BE2C (cell line): ENCODE data around the gene CCDC183.
"Not testable (repeated sequence)": the region's sequence is repeated elsewhere in the genome, so short reads cannot be mapped to it uniquely, and the experiment has no call there.

Experiments
- DNase-seq: peaks from one replicate; pipeline ENCODE4 v3.0.0-alpha.2; 2020
- H3K27me3 ChIP-seq: fragments of 250-450 bp; sonication (Bioruptor Pico); 2 replicates; pipeline ENCODE4 v1.5.1; 2020; ENCODE audit warnings: mild to moderate bottlenecking
- H3K36me3 ChIP-seq: fragments of 250-450 bp; sonication (Bioruptor Pico); 2 replicates; pipeline ENCODE4 v1.5.1; 2020; ENCODE audit warnings: mild to moderate bottlenecking
- H3K4me1 ChIP-seq: fragments of 250-450 bp; sonication (Bioruptor Pico); 2 replicates; pipeline ENCODE4 v1.5.1; 2020
- H3K4me3 ChIP-seq: 2 replicates; pipeline ENCODE4 v1.5.1; 2011; ENCODE audit warnings: low read depth, low read length
- H3K9me3 ChIP-seq: fragments of 250-450 bp; sonication (Bioruptor Pico); 2 replicates; pipeline ENCODE4 v1.5.1; 2020
- TF ChIP-seq, protein P1 (sequence below): IDR thresholded peaks from 2 replicates; pipeline ENCODE4 v1.5.1; 2012; ENCODE audit warnings: mild to moderate bottlenecking, low read depth, low read length

Gene CCDC183

DNA sequence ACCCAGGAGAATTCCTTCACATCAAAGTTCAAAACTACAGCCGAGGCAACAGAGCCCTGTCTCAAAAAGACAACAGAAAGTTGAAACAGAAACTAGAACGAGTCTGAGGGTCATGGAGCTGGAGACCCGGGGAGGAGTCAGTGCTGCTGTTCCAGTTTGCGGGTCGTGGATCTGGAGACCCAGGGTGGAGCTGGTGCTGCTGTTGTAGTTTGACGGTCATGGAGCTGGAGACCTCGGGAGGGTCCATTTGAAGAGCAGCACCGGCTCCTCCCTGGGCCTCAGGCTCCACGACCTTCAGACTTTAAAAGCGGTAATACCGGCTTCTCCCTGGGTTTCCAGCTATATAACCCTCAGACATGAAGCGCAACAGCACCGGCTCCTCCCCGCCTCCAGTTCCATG, 18.8 kb upstream of the CCDC183 start:
- H3K4me3 ChIP-seq = no peak overlapping the region
- peaks cover 5% of the 10 kb centered on the region; the same call in 1 of the 2 replicates for H3K9me3 ChIP-seq
- no peaks in the 10 kb centered on the region for H3K4me1 ChIP-seq
- no peaks in the 10 kb centered on the region for H3K27me3 ChIP-seq
- TF ChIP-seq, protein P1, sequence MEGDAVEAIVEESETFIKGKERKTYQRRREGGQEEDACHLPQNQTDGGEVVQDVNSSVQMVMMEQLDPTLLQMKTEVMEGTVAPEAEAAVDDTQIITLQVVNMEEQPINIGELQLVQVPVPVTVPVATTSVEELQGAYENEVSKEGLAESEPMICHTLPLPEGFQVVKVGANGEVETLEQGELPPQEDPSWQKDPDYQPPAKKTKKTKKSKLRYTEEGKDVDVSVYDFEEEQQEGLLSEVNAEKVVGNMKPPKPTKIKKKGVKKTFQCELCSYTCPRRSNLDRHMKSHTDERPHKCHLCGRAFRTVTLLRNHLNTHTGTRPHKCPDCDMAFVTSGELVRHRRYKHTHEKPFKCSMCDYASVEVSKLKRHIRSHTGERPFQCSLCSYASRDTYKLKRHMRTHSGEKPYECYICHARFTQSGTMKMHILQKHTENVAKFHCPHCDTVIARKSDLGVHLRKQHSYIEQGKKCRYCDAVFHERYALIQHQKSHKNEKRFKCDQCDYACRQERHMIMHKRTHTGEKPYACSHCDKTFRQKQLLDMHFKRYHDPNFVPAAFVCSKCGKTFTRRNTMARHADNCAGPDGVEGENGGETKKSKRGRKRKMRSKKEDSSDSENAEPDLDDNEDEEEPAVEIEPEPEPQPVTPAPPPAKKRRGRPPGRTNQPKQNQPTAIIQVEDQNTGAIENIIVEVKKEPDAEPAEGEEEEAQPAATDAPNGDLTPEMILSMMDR = no peak
- no peak for DNase-seq
- no peaks in the 10 kb centered on the region for H3K36me3 ChIP-seq

DNA sequence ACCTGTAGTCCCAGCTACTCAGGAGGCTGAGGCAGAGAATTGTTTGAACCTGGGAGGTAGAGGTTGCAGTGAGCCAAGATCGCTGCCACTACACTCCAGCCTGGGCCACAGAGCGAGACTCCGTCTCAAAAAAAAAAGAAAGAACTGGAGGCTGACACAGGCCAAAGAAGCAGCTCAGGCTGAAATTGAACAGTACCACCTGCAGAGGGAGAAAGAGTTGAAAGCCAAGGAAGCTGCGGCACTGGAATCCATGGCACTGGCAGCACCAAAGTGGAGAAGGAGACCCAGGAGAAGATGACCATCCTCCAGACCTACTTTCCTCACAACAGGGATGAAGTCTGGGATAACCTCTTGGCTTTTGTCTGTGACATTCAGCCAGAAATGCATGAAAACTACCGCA, 16.3 kb upstream of the CCDC183 start:
- DNase-seq = no peak
- Histone ChIP-seq H3K9me3 (no peaks in the 10 kb centered on the region), H3K4me3 (no peak overlapping the region), H3K4me1 (peaks cover 10% of the 10 kb centered on the region), H3K36me3 (no peaks in the 10 kb centered on the region), H3K27me3 (no peaks in the 10 kb centered on the region)
- TF ChIP-seq, protein P1 = peak; percentile 29; the same call in 1 of the 2 replicates

DNA sequence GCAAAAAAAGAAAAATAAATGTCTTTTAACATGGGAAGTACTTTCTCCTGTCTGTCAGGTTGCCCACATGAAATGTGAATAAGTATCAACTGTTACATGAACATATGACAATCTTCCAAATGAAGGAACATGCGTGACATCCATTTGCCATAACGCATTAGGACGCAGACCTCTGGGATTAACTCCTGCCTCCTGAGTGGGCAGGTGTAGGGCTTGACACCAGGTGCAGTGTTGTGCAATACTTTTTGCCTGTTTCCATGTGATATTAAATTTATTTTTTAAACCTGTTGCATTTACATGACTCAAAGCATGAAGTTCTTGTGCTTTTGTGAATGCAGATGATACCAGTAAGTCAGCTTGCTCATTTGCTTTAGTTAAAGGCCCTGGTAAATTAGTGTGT, 13.7 kb upstream of the CCDC183 start:
- no peak for DNase-seq
- H3K4me1 ChIP-seq = peaks cover 12% of the 10 kb centered on the region

DNA sequence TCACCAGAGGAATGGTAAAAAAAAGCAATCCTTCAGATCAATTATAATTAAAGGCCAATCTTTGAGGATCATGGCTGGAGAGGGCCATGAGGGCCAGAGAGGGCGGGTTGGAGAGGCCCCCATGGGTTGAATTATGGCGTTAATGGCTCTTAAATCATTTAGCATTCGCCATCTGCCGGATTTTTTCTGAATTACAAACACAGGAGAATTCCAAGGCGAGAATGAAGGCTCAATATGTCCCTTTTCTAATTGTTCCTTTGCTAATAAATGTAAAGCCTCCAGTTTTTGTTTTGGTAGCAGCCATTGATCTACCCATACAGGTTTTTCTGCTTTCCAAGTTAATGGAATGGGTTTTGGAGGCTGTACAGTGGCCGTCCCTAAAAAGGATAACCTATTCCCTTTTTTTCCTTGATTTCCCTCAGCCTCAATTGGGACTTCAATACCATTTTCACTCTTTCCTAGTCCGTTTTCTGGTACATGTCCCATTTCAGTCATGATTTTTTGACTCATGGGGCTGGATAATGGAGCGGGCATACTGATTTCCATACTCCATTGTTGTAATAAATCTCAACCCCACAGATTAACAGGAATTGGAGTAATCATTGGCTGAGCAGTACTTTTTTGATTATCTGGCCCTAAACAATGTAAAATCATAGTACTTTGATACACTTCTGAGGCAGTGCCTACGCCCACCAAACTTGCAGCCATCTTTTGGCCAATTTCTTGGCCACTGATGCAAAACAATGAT, 11.7 kb upstream of the CCDC183 start:
- Histone ChIP-seq H3K36me3 (no peaks in the 10 kb centered on the region), H3K27me3 (no peaks in the 10 kb centered on the region), H3K4me3 (no peak overlapping the region), H3K4me1 (peaks cover 22% of the 10 kb centered on the region), H3K9me3 (no peaks in the 10 kb centered on the region)
- DNase-seq = peak; percentile 50
- TF ChIP-seq, protein P1 = peak; percentile 54

More for the DNA sequence above, 13.7 kb upstream of the CCDC183 start:
- Histone ChIP-seq H3K36me3 (no peaks in the 10 kb centered on the region), H3K27me3 (no peaks in the 10 kb centered on the region), H3K4me3 (no peak overlapping the region), H3K9me3 (no peaks in the 10 kb centered on the region)
- TF ChIP-seq, protein P1 = no peak

DNA sequence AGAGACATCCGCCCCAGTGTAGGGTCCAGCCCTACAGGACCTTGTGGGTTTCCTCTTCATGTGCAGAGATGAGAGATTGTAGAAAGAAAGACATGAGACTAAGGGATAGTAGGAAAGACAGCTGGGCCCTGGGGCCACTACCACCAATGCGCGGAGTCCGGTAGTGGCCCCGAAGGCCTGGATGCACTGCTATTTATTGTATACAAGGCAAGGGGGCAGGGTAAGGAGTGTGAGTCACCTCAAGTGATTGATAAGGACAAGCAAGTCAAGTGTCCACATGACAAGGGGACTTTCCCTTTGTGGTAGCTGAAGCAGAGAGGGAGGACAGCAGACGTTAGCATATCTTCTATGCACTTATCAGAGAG, 11.2 kb upstream of the CCDC183 start:
- no peak for DNase-seq
- Histone ChIP-seq H3K36me3 (no peaks in the 10 kb centered on the region), H3K4me1 (peaks cover 22% of the 10 kb centered on the region), H3K9me3 (no peaks in the 10 kb centered on the region), H3K4me3 (no peak overlapping the region), H3K27me3 (no peaks in the 10 kb centered on the region)
- TF ChIP-seq, protein P1 = no peak

DNA sequence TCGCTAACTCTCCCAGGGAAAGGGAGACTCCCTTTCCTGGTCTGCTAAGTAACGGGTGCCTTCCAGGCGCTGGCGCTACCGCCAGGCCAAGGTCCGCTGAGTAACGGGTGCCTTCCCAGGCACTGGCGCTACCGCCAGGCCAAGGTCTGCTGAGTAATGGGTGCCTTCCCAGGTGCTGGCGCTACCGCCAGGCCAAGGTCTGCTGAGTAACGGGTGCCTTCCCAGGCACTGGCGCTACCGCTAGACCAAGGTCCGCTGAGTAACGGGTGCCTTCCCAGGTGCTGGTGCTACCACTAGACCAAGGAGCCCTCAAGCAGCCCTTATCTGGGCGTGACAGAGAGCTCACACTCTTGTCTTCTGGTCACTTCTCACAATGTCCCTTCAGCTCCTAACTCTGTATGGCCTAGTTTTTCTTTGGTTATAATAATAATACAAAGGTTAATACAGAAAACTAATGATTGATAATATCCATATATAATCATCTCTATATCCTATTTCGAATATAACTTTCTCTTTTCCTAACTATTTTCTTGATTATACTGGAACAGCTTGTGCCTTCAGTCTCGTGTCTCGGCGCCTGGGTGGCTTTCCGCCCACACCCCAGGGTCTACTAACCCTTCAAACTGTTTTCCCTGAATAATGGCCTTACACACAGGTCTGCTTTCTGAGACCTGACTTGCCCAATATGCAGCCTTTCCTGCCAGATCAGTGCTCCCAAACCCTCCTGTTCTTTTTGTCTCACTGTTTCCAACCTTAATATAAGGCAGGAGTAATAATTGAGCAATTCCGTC, 10.4 kb upstream of the CCDC183 start:
- not testable (repeated sequence) for H3K9me3 ChIP-seq, DNase-seq, H3K36me3 ChIP-seq, H3K4me3 ChIP-seq, H3K27me3 ChIP-seq
- H3K4me1 ChIP-seq = peaks cover 25% of the 10 kb centered on the region
